Hepatocyte (in vitro differentiated cells): ENCODE results near the gene BMP5. TPM values are rescaled to one million over a fixed set of nuclear protein-coding genes. Genes with fewer than 3 reads are reported as not detected.

ENCODE experiments used
- DNase-seq: peaks from one replicate; pipeline ENCODE4 v3.0.0-alpha.2; 2016; ENCODE audit warnings: low spot score
- H2AFZ ChIP-seq: fragments of 200-600 bp; sonication (generic); 2 replicates; pipeline ENCODE4 v1.6.0; 2016; ENCODE audit warnings: antibody characterized with exemption, mild to moderate bottlenecking
- H3K27ac ChIP-seq: fragments of 200-600 bp; sonication (generic); 2 replicates; pipeline ENCODE4 v1.5.1; 2016; ENCODE audit warnings: mild to moderate bottlenecking
- H3K27me3 ChIP-seq: fragments of 200-600 bp; sonication (generic); 2 replicates; pipeline ENCODE4 v1.6.1; 2016
- H3K36me3 ChIP-seq: fragments of 200-600 bp; sonication (generic); replicated peaks from 2 replicates; pipeline ENCODE4 v1.5.1; 2016; ENCODE audit warnings: low read depth; ENCODE audit not compliant: insufficient read depth
- H3K4me1 ChIP-seq: fragments of 200-600 bp; sonication (generic); 2 replicates; pipeline ENCODE4 v1.5.1; 2016; ENCODE audit warnings: mild to moderate bottlenecking, moderate library complexity; ENCODE audit not compliant: insufficient read depth
- H3K4me2 ChIP-seq: fragments of 200-600 bp; sonication (generic); 2 replicates; pipeline ENCODE4 v1.6.0; 2016
- H3K4me3 ChIP-seq: fragments of 200-600 bp; sonication (generic); 2 replicates; pipeline ENCODE4 v1.5.1; 2016; ENCODE audit warnings: mild to moderate bottlenecking
- H3K79me2 ChIP-seq: fragments of 200-600 bp; sonication (generic); 2 replicates; pipeline ENCODE4 v1.6.0; 2017; ENCODE audit warnings: mild to moderate bottlenecking
- H3K9me2 ChIP-seq: fragments of 200-600 bp; sonication (generic); replicated peaks from 2 replicates; pipeline ENCODE4 v1.6.0; 2017; ENCODE audit warnings: mild to moderate bottlenecking; ENCODE audit not compliant: insufficient read depth
- H3K9me3 ChIP-seq: fragments of 200-600 bp; sonication (generic); 2 replicates; pipeline ENCODE4 v1.5.1; 2016; ENCODE audit warnings: low read depth, mild to moderate bottlenecking
- H4K20me1 ChIP-seq: fragments of 200-600 bp; sonication (generic); 2 replicates; pipeline ENCODE4 v1.6.0; 2016; ENCODE audit warnings: mild to moderate bottlenecking; ENCODE audit not compliant: insufficient read depth, poor library complexity, severe bottlenecking
- CTCF ChIP-seq: fragments of 200-600 bp; sonication (generic); IDR thresholded peaks from 2 replicates; pipeline ENCODE4 v1.5.1; 2016; ENCODE audit warnings: antibody characterized with exemption, mild to moderate bottlenecking; ENCODE audit not compliant: poor library complexity
- EZH2 ChIP-seq: fragments of 200-600 bp; sonication (generic); IDR thresholded peaks from 2 replicates; pipeline ENCODE4 v1.6.1; 2016; ENCODE audit warnings: antibody characterized with exemption, mild to moderate bottlenecking, borderline replicate concordance
- EZH2phosphoT487 ChIP-seq: fragments of 200-600 bp; sonication (generic); IDR thresholded peaks from one replicate; pipeline ENCODE4 v1.6.1; 2018; ENCODE audit warnings: antibody characterized with exemption, mild to moderate bottlenecking, low read depth, moderate library complexity; ENCODE audit not compliant: unreplicated experiment, severe bottlenecking
- WGBS: methylation state at CpG from one replicate; pipeline ENCODE4 v1.1.6; 2016; ENCODE audit warnings: low lambda C conversion rate; ENCODE audit errors: missing lambda C conversion rate; 5-methylcytosine and 5-hydroxymethylcytosine counted together
- polyA plus RNA-seq: library from polyadenylated mRNA; unstranded; fragments of >200 nt; fragmentation: Nextera tagmentation; extraction: Ambion mirVana; gene quantifications from 2 replicates; pipeline ENCODE4 v1.2.1, GENCODE V29; 2016
- total RNA-seq: library from RNA; depleted of rRNA; stranded (reverse); fragments of >200 nt; gene quantifications from 2 replicates; pipeline ENCODE4 v1.2.3, GENCODE V29; 2014

Gene BMP5
- total and polyA plus RNA-seq, 2 experiments from 2014 or later, result 9.5 to 38.3 TPM

- Histone ChIP-seq H3K36me3 (no peaks in the 10 kb centered on the region), H3K4me1 (no peaks in the 10 kb centered on the region), H4K20me1 (no peaks in the 10 kb centered on the region), H2AFZ (no peak overlapping the region), H3K27me3 (no peaks in the 10 kb centered on the region), H3K9me2 (no peaks in the 10 kb centered on the region), H3K79me2 (no peaks in the 10 kb centered on the region), H3K27ac (no peak overlapping the region), H3K4me2 (no peak overlapping the region), H3K4me3 (no peak overlapping the region), H3K9me3 (no peaks in the 10 kb centered on the region)
- DNase-seq, result no peak
- WGBS, result 52% methylated on average over 5 of the region's 5 CpGs
- TF ChIP-seq EZH2phosphoT487 (no peak), EZH2 (no peak), CTCF (no peak)
Observed at GRCh38 chr6:55895972-55896730, 20.8 kb upstream of the BMP5 start.

GRCh38 chr6:55892749-55893357 lies 17.5 kb upstream of the BMP5 start:
- no peak overlapping the region for H3K27ac ChIP-seq
- H3K4me3 ChIP-seq, result no peak overlapping the region
- H4K20me1 ChIP-seq, result no peaks in the 10 kb centered on the region
- DNase-seq, result no peak
- H3K9me3 ChIP-seq, result no peaks in the 10 kb centered on the region
- TF ChIP-seq EZH2, result no peak
- H3K4me2 ChIP-seq, result no peak overlapping the region
- H2AFZ ChIP-seq, result no peak overlapping the region
- H3K4me1 ChIP-seq, result no peaks in the 10 kb centered on the region
- H3K36me3 ChIP-seq, result no peaks in the 10 kb centered on the region
- WGBS, result 69% methylated on average over 4 of the region's 4 CpGs
- no peaks in the 10 kb centered on the region for H3K79me2 ChIP-seq
- no peaks in the 10 kb centered on the region for H3K9me2 ChIP-seq
- no peaks in the 10 kb centered on the region for H3K27me3 ChIP-seq

GRCh38 chr6:55888917-55889316 lies 13.5 kb upstream of the BMP5 start:
- Histone ChIP-seq H3K4me1 (peaks cover 7% of the 10 kb centered on the region), H2AFZ (no peak overlapping the region), H3K79me2 (no peaks in the 10 kb centered on the region), H3K36me3 (no peaks in the 10 kb centered on the region), H3K4me3 (no peak overlapping the region), H3K27ac (no peak overlapping the region), H3K9me2 (no peaks in the 10 kb centered on the region), H3K27me3 (no peaks in the 10 kb centered on the region), H3K4me2 (no peak overlapping the region), H4K20me1 (no peaks in the 10 kb centered on the region), H3K9me3 (no peaks in the 10 kb centered on the region)
- TF ChIP-seq EZH2phosphoT487 (no peak), CTCF (no peak), EZH2 (no peak)
- DNase-seq, result no peak
- 73% methylated on average over 6 of the region's 6 CpGs for WGBS

GRCh38 chr6:55886185-55886836 lies 10.9 kb upstream of the BMP5 start:
- TF ChIP-seq CTCF, result peak; percentile 73
- TF ChIP-seq EZH2phosphoT487, result no peak
- no peak for TF ChIP-seq EZH2
- H4K20me1 ChIP-seq, result no peaks in the 10 kb centered on the region
- H3K79me2 ChIP-seq, result no peaks in the 10 kb centered on the region
- no peak overlapping the region for H2AFZ ChIP-seq
- no peak overlapping the region for H3K4me2 ChIP-seq
- WGBS, result 60% methylated on average over 3 of the region's 3 CpGs
- no peak overlapping the region for H3K27ac ChIP-seq
- no peak overlapping the region for H3K4me3 ChIP-seq
- DNase-seq, result peak; percentile 35
- H3K4me1 ChIP-seq, result peaks cover 7% of the 10 kb centered on the region
- no peaks in the 10 kb centered on the region for H3K27me3 ChIP-seq
- no peaks in the 10 kb centered on the region for H3K36me3 ChIP-seq
- H3K9me2 ChIP-seq, result no peaks in the 10 kb centered on the region
- no peaks in the 10 kb centered on the region for H3K9me3 ChIP-seq
